T47D (cell line): ENCODE data around the gene PMP22.

Experiments used
- DNase-seq, 2 experiments: peaks; one replicate each; pipeline versions ENCODE4 v3.0.0 to v3.0.0-alpha.2; 2011 to 2012; ENCODE audit warnings: low read depth in 1 of 2, low spot score in 1 of 2
- JUND ChIP-seq: IDR thresholded peaks from 2 replicates; pipeline ENCODE4 v1.6.1; 2012; ENCODE audit warnings: low read depth
- in situ Hi-C: cut with HindIII; loops from 2 replicates; pipeline ENCODE4 v1.10.0; 2016; ENCODE audit warnings: low sequenced_read_pairs, low pct_unique_long_range_greater_than_20kb

Gene PMP22

DNA sequence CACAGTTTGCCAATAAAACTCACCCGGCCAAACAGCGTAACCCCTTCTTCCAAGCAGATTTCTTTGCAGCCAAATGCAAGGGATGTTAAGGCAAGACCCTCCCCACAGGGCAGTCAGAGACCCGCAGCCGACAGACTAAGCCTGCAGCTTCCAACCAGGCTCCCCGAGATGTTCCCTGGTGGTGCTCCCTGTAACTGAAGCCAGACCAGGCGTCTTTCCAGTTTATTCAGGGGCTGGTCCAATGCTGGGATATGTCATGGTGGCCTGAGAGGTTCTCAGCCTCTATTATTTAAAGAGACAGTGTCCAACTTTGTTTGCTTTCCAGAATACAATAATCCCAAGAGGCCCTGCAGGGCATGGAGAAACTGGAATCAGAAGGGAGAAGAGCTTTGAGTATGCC, at the start of gene PMP22:
TSS of gene PMP22 (minus strand) at position 196 of the 400 bp plus-strand sequence. CDS start 4,599 bp downstream, outside the sequence.
- DNase-seq: no peak
- in situ Hi-C loops: no loop called here

DNA sequence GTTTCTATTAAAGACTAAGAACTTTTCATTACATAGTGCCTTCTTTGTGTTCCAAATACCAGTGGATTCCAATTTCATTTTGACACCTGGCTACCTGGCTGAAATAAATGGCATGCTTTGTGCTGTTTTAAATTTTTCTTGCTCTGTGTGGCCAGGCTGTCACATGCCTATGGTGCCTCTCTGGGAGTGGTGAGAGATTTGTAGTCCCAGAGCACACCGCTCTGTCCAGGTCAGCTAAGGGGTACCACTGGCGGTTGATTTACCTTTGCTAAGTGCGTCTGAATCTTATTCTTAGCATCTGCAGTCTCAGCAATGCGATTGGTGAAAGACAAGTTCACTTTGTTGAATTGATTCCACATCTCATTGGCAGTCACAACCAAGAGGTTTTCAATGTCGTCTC, 46.9 kb upstream of the PMP22 start:
- no peak for DNase-seq
- TF ChIP-seq JUND: no peak
- in situ Hi-C loops: no loop called here

More for the DNA sequence above, at the start of gene PMP22:
- no peak for TF ChIP-seq JUND

DNA sequence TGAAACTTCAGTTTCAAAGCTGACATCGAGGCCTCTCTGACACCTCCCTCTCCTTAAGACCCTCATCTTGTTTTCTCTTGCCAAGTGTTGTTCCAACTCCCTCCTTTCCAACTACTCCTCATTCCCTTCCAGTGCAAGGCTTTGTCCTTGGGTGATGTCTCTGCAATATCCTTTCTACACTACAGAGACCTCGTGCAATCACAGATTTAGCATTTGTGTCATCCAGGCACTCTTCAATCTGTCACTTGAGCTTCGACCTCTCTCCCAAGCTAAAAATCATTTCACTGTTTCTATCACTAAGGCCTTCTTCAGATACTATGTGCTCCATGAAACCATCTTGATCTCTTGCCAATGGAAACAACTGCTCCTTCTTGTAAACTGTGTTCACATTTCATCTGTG, 44.7 kb upstream of the PMP22 start:
- TF ChIP-seq JUND: no peak
- DNase-seq: no peak
- in situ Hi-C loops: no loop called here

DNA sequence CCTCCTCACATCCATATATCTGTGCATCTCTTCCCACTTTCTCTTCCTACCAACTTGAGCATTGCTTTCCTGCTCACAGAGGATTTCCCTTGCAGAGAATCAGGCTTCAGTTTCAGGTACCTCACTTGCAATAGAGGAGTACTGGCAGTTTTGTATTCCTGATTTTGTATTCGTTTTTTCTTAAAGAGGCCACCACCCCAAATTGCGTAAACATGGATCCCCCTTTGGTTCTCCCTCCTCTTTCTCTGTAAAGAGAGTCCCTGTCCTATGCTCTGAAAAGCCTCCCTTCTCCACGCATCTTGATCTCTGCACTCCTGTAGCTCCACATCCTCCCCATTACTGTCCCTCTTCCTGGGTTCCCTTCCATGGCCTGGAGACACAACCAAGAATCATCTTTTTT, 44.1 kb upstream of the PMP22 start:
- DNase-seq: no peak
- in situ Hi-C loops: no loop called here
- no peak for TF ChIP-seq JUND

DNA sequence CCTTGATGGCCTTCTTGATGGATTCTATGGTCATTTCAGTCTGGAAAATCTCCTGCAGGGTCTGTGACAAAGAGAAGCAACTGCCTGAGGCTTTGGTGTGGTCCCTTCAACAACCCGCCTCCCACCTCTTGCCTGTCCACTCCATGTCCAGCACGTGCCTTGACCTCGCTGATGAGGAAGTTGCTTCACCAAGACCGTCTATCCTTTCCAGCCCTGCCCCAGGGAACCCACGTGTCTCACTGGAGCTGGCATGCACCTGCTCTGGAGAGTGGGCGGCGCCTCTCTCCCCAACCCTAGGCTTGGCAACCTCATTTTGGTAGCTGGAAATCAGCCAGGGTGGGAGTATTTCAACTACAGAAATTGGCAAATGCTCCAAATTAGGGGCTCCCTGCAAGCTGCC, 43.6 kb upstream of the PMP22 start:
- in situ Hi-C loops: no loop called here
- DNase-seq: no peak
- no peak for TF ChIP-seq JUND

DNA sequence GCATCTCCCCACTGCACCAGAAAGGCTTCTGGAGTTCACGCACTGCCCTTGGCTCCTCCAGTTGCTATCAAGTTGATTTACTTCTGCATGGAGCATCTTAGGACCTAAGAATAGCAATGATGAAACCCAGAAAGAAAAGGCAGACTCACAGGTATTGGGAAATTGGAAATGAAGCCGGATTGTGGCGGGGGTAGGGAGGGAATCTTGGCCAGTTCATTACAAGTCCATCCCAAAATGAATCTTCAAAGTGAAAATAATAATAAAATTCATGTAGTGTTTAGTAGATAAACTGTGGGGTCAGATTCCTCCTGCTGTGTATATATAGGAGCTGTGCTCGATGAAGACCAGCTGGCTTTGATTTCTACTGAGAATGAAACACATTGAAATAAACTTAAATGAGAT, 42.6 kb upstream of the PMP22 start:
- TF ChIP-seq JUND: no peak
- no peak for DNase-seq
- in situ Hi-C loops: no loop called here

DNA sequence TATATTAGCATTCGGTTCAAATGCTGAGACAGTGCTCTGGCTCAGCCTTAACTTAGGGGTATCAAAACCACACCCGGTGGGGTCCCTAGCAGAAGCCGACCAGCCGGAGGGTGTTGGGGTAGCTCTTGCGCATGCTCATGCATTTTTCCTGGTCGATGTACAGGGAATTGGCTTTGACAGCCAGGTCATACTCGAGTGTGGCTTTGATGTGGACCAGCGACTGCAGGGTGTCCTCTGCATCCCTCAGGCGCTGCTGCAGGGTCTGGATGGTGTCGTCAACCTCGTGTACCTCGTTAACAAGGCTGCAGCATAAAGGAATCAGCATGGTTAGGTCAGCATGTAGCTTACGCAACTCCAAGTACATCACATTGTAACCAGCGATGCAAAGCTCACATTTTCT, 38.7 kb upstream of the PMP22 start:
- DNase-seq: no peak
- in situ Hi-C loops: no loop called here
- no peak for TF ChIP-seq JUND

DNA sequence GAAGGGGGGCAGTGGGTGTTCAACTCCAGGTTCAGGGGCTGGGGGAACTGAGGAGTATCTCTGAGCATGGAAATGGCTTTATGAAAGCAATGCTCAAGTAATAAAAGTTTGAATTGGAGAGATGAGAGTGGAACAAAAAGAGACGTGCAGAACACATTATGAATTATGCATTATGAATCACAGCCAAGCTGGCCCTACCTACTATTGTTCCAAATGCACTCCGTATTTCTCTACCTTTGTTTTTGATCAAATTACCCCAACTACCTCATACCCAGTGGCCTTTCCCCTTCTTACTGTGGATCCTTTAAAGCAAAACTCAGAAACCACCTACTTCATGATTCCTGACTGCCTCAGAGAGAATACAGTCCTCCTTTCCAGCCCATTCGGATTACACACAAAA, 38.1 kb upstream of the PMP22 start:
- in situ Hi-C loops: no loop called here
- TF ChIP-seq JUND: no peak
- DNase-seq: no peak

DNA sequence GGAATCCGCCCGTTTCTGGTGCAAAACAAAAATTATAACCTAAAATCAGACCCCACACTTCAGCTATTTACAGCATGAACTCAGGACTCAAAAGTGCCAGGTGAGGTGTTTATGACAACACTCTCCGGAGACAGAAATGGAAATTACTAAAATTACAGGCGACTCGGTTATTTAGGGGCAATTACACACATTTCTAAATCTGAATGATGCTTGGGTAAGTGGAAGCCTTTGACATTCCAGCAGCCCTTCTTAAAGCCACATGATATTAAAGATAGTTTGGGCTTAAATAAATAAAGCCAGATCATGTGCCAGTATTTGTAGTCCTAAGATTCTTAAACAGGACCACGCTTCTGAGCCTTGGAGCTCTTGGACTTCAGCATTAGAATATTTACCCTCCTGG, 36.7 kb upstream of the PMP22 start:
- DNase-seq: no peak
- no peak for TF ChIP-seq JUND
- in situ Hi-C loops: no loop called here

DNA sequence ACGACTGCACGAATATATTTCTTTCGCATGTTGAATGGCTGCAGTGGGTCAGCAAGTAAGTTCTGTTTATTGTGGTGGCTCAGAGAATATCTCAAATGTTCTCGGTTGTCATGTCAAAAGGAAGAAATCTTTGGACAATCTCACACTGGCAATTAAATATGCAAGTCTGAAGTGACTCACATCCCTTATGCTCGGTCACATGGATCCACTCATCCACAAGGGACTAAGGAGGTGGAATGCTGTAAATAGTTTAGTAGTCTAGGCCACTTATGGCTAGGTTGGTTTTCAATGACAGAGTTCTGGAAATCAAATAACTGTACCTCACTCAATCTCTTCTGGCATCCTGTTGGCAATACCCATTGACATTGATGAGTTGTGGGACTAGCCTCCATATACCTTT, 33.0 kb upstream of the PMP22 start:
- TF ChIP-seq JUND: no peak
- DNase-seq: no peak
- in situ Hi-C loops: no loop called here

DNA sequence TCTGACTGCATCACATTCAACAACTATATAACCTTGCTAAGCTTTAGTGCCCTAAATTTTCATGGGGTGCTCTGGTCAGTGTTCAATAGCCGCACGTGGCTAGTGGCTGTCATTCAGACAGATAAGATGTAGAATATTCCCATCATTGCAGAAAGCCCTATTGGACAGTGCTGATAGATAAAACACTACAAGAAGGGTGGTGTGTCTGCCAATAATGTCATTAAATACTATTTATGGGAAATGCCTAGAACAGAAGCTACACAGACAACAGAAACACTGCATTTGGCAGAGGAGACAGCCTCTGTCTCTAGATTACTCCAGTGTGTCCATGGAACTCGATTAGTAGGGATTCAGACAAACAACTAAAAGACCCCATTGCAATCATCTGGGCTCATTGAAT, 28.4 kb upstream of the PMP22 start:
- in situ Hi-C loops: no loop called here
- no peak for TF ChIP-seq JUND
- no peak for DNase-seq

DNA sequence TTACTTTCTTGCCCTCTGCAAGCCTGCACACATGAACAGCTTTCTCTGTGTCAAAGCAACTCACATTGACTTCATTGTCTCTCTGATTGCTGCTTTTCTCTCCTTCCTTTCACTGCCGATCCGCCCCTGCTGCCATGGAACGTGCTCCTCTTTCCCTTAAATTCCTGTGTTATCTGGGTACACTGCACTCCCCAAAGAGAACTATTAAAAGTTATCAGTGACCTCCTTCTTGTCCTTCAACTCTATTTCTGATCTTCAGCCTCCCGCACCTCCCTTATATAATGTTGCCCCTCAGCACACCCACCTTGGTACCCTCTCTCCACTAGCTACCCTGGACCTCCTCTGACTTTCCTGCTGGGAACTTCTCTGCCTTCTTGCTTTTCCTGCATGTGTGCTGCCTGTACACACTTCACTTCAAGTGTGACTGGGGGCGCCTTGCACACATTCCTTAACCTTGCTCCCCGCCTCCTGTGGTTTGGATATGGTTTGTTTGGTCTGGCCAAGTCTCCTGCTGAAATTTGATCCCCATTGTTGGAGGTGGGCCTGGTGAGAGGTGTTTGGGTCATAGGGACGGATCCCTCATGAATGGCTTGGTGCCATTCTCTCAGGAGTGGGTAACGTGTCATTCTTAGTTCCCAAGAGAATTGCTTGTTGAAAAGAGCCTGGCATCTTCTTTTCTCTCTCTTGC, 26.7 kb upstream of the PMP22 start:
- DNase-seq: no peak
- in situ Hi-C loops: no loop called here
- no peak for TF ChIP-seq JUND

DNA sequence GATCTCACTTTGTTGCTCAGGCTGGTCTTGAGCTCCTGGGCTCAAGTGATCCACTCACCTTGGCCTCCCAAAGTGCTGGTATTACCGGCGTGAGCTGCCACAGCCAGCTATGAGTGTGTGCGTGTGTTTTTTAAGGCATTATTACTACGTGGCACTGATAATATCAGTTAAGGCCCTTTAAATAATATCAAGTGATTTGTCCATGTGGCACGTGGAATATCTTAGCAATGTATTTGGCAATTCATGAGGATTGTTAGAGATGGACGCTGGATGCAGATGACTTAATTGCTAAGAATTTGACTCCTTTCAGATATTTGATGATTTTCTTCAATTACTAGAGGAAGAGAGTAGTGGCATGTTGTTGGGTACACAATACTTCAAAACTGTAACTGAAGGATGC, 25.5 kb upstream of the PMP22 start:
- in situ Hi-C loops: no loop called here
- no peak for TF ChIP-seq JUND
- no peak for DNase-seq
